Stomach (tissue), 4 donors: ENCODE results near the gene PPM1F.

Experiments used
- EP300 ChIP-seq: sonication (generic); formaldehyde crosslinking; IDR thresholded peaks from one replicate; pipeline ENCODE4 v1.6.1; 2017; ENCODE audit warnings: antibody characterized with exemption
- POLR2A ChIP-seq, 4 donors: fragments of 450-650 bp; IDR thresholded peaks; one replicate each; pipeline ENCODE4 v1.6.1; 2016; ENCODE audit warnings: antibody characterized with exemption in 4 of 4, control low read depth in 2 of 4, mild to moderate bottlenecking in 1 of 4, moderate library complexity in 1 of 4
- POLR2AphosphoS5 ChIP-seq, 3 donors: sonication (generic); formaldehyde crosslinking; IDR thresholded peaks; one replicate each; pipeline ENCODE4 v1.6.1; 2016; ENCODE audit warnings: antibody characterized with exemption in 3 of 3
- TF ChIP-seq, protein P1 (sequence below), 7 experiments: fragments of 450-650 bp in 4 of 7; fragments of 200-600 bp in 3 of 7; sonication (generic) in 3 of 7; IDR thresholded peaks; one replicate each; pipeline ENCODE4 v1.5.1; 2016 to 2019; ENCODE audit warnings: antibody characterized with exemption in 7 of 7, control low read depth in 2 of 7, mild to moderate bottlenecking in 1 of 7

- TF ChIP-seq POLR2A (IDR thresholded peaks at IDR 0.05) (no peak), EP300 (no peak), POLR2AphosphoS5 (IDR thresholded peaks at IDR 0.05) (no peak)
- TF ChIP-seq, protein P1, sequence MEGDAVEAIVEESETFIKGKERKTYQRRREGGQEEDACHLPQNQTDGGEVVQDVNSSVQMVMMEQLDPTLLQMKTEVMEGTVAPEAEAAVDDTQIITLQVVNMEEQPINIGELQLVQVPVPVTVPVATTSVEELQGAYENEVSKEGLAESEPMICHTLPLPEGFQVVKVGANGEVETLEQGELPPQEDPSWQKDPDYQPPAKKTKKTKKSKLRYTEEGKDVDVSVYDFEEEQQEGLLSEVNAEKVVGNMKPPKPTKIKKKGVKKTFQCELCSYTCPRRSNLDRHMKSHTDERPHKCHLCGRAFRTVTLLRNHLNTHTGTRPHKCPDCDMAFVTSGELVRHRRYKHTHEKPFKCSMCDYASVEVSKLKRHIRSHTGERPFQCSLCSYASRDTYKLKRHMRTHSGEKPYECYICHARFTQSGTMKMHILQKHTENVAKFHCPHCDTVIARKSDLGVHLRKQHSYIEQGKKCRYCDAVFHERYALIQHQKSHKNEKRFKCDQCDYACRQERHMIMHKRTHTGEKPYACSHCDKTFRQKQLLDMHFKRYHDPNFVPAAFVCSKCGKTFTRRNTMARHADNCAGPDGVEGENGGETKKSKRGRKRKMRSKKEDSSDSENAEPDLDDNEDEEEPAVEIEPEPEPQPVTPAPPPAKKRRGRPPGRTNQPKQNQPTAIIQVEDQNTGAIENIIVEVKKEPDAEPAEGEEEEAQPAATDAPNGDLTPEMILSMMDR (IDR thresholded peaks at IDR 0.05): no peak
Observed at GRCh38 chr22:21963790-21964211, 11.2 kb upstream of the PPM1F start.
